DMS153 treated with DMSO at 0.1 percent for 48 hours (cell line): ENCODE measurements around the gene LINGO1.

Source experiments
- DNase-seq: peaks from one replicate; lab custom pipeline; 2025; ENCODE audit not compliant: unreplicated experiment; lab: John Stamatoyannopoulos, UW

The LINGO1 gene

DNA sequence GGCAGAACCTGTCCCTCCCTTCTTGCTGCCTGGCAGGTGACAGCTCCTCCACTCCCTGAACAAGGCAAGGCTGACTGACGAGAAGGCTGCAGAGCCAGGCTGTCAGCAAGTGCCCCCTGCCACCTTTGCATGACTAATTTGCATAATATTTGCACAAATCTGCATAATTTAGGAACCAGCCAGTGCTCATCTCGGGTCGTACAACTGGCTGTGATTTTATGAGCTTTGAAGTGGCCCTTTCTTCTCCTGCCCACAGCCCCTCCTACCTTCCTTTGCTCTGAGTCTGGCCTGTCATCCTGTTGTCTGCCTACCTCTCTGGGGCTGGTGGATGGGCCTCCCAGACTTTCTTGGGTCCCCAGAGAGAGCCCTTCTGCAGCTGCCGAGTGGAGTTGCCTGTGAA is 58.9 kb downstream of the LINGO1 start:
- no peak for DNase-seq

DNA sequence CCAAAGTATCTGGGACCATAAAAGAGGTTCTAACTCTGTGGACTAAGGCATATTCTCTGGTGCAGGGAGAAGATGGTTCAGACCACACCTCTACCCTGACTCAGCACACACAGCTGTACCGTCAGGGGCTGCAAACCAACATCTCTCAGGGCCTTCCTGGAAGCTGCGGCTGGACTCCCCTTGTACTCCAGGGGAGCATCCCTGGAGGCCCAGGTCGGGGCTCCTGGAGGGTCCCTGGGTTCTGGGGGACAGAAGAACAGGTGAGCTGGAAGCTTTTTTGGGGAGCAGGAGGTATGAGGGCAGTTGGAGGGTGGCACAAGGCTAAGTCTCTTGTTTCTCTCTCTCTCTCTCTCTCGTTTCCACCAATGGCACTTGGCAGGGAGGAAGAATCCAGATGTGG is 60.5 kb downstream of the LINGO1 start:
- no peak for DNase-seq

DNA sequence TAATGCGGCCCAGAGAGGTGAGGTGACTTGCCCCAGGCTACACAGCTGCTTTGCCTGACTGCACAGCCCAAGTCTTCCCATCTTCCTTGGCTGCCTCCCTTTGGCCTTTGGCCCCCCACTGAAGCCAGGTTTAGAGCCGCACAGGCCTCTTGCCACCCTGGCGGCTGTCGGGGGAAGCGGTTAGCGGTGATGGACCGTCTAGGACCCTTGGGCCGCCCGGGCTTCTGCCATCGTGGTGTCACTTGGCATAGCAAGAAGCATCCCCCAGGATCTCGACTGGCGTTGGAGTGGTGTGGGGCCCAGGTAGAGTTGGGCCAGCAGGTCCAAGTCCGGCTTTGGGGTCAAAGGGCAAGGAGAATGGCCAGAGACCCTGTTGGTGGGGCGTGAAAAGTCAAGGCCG is 61.0 kb downstream of the LINGO1 start:
- DNase-seq = no peak

DNA sequence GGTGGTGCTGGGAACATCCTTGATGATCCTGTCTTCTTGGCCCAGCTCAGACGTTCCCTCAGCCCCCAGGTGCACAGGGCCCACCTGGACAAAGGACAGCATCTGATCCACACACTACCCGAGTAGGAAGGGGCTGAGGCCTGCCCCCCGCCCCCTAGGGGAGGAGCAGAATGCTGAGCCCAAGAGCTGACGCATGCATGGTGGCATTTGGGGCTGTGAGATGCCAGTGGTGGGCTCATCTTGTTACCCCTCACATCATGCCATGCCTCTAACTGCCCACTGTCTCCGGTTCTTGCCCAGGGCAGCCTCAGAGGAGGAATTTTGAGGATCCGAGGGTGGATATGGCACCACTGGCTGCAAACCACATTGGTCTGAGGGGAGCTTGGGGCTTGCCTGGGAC is 61.5 kb downstream of the LINGO1 start:
- DNase-seq = no peak

DNA sequence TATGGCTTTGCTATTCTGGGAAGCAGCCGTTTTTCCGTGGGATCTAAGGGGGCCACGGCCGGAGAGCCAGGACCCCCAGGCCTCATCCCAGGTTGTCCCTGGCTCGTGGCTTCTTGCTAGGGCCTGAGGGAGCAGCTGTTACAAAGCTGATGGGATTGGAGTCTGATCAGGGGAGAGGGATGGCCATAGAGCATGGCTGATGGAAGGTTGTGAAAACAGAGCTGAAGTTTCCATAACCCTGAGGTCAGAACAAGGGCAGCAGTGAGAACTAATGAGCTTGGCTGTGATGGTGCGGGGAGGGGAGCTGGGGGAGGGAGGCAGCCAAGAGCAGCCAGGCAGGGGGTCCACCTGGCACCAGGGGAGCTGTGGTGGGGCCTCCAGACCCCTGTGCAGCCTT is 63.0 kb downstream of the LINGO1 start:
- no peak for DNase-seq

DNA sequence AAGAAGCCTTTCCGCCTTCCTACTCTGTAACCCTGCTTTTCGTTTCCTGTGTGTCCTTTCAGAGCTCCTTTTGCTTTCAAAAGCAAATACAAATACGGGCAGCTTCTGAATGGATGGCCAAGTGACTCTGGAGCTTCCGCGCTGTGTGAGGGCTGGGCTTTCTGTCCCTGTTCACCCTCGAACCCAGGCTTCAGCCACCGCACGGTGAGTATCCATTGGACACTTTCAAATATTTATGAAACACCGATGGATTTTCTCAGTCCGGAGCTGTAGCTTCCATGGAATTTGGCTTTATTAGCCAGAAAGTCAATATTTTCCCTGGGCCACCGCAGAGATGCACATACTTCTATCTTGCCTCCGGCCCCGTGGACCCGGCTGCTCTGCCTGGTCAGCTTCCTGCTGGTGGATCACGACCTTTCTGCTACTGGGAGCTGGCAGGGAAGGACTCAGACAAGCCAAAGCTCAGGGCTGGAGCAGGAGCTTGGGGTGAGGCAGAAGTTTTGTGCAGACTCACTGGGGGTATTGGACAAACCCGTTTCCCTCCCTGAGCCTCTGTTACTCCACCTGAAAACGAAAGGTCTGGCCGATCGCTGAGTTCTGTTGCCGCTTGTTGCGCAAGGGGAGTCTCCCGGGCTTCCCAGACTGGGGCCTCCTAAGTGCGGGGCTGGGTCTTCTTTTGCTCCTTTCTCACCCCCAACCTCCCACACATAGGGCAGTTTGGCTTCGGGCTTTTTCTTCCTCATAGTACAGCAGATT is 63.6 kb downstream of the LINGO1 start:
- DNase-seq = peak; percentile 24

DNA sequence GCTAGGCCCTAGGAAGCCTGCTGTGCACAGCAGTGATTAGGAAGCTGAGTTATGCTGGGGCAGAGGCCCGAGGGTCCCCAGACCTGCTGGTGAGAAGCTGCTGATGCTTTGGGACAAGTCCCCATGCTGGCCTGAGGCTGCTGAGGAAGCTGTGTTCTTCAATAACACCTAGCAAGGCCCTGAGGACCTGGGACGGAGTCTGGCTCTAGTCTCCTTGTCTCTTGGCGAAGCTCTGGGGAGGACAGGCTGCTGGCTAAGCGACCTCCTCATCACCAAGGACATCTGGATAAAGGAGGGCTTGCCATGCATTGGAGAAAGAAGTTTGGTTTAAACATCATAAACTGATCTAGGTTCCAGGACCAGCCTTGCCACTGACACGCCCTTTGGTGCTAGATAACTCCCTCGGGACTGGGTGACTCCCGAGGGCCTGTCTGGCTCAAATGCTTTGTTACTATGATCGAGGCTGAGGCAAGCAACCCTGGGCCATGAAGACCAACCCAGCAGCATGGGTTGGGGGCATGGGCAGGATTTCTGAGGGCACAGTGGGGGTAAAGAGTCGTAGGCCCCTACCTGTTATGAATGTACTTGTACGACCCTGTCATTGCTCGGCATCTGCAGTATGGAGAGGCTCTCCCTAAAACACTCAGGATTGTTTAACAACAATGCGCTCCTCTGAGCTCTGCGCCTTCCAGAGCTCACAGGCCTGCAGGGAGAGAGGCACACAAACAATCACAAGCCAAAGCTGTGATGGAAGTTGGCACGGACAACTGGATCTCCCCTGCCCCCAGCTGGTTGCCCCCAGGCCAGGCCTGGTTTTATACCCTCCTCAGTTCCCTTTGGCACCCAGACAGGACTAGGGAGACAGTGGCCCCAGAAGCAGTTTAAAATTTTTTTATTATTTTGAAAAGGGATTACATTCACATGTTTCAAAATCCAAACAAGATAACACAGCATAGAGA is 64.4 kb downstream of the LINGO1 start:
- no peak for DNase-seq

DNA sequence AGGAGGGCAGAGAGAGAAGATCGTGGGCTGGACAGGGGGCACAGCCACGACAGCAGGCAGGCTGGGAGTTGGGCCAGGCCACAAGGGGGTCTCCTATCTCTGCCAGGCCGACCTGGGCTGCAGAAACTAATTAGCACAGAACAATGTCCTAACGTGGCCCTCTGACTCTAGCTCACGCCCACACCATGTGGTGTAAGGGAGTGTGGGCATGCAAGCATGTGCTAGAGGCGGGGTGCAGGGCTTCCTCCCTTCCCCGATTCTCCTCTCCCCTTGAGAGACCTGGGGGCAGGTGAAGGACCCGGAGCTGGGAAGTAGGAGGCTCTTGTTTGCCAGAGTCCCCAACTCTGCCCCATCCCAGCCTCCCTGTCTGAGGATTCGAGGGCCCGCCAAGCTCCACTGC is 65.5 kb downstream of the LINGO1 start:
- DNase-seq = no peak

DNA sequence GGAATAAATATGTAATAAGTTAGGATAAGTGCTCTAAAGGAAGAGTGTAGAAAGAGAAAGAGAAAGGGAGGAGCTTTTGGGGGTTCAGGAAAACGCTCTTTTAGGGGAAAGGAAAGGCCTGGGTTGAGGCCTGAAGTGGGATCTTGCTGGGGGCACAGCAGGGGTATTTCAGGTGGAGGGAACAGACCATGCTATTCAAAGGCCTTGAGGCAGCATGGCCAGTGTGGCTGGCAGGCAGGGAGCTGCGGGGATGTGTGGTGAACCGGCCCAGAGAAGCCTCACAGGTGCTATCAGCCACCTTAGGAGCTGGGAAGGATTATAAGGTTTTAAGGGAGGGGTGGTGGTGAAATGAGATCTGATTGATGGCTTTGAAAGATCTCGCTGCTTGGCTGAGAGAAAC is 66.6 kb downstream of the LINGO1 start:
- no peak for DNase-seq

DNA sequence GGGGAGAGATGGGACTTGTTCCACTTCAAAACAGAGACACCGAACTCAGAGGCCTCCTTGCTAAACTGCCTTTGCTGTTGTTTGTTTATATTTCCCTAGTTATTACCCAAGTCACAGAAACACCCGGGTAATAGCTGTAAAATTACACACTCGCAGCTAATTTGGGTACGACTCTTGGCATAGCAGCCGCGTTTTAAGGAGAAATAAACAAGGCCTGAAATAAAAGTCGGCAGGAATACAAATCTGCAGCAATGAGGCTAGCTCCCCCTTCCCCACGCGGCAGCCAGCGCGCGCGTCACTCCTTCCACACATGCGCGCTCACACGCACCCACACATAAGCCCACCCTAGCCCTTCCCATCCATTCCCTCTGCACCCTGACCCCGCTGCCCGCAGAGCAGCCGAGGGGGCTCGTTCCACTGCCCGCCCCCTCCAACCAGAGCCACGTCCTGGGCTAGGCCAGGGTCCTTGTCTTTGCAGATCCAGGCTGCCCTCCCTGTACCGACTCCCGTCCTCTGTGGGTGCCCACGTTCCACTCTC is 67.3 kb downstream of the LINGO1 start:
- DNase-seq = no peak

DNA sequence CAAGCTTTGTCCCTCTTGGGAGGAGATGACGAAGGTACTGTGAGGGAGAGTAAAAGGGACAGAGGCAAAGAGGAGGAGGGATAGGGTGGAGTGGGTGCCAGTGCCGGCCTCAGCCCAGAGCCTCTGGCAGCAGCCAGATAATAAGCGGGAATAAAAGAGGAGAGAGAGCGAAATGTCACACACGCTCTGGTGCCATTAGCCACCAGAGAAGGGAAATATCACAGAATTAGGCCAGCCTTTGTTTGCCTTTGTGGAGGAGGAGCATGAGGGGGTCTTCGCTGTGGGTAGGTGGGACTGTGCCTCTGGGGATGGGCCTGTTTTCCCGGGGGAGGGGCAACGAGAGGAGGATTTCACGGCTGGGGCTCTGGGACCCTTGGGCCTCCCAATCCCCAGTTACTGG is 67.8 kb downstream of the LINGO1 start:
- DNase-seq = no peak

DNA sequence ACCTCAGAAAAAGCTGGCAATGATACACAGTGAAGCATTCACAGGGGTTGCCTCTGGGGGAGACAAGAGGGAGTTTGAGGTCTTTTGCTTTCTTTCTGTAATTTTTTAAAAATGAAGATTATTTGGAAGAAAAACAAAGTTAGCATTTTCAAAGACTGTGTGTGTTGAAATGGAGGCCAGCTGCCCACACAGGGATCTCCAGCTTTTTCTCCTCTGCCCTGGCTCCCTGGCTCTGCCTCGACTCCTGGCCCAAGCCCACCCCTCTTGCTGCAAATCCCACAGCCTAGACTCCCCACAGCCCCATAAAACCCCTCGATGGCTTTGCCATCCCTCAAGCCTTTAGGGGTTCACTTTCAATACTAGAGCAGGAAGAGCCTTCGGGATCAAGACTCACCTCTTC is 68.4 kb downstream of the LINGO1 start:
- DNase-seq = no peak

DNA sequence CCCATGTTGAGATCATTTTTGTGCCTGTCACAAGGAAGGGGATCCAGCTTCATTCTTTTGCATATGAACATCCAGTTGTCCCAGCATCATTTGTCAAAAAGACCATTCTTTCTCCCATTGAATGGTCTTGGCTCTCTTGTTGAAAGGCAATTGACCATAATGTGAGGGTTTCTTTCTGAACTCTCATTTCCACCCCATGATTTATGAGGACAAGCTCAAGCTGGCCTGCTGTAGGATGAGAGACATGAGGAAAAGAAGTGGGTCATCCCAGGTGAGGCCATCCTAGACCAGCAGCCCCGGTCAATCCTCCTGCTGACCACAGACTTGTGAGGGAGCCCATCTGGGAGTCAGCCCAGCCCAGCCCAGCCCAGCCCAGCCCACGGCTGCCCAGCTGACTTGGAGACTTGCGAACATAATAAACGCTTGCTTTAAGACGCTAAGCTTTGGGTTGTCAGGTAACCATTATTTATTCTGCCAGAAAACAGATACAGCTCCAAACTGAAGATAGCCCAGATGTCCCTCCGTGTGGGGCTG is 69.0 kb downstream of the LINGO1 start:
- DNase-seq = no peak
